ENCODE results near the gene SPOCK1.

SPOCK1 gene

GRCh38 chr5:137058089-137058488, 441.0 kb downstream of the SPOCK1 start:
- Histone ChIP-seq H3K4me3 (no peak overlapping the region), H3K27ac (no peak overlapping the region)
- no peak for DNase-seq (ENCODE audit: low spot score)
- TF ChIP-seq CTCF (IDR thresholded peaks at IDR 0.05) = no peak

GRCh38 chr5:137056676-137057075, 442.4 kb downstream of the SPOCK1 start:
- no peak for DNase-seq (ENCODE audit: low spot score)
- Histone ChIP-seq H3K27ac (no peak overlapping the region), H3K4me3 (no peak overlapping the region)
- TF ChIP-seq CTCF (IDR thresholded peaks at IDR 0.05) = no peak

GRCh38 chr5:137055271-137055872, 443.8 kb downstream of the SPOCK1 start:
- no peak for TF ChIP-seq CTCF (IDR thresholded peaks at IDR 0.05)
- Histone ChIP-seq H3K27ac (no peak overlapping the region), H3K4me3 (no peak overlapping the region)
- DNase-seq (ENCODE audit: low spot score) = no peak

GRCh38 chr5:137054792-137055191, 444.3 kb downstream of the SPOCK1 start:
- H3K27ac ChIP-seq = no peak overlapping the region
- TF ChIP-seq CTCF (IDR thresholded peaks at IDR 0.05) = no peak
- H3K4me3 ChIP-seq = no peak overlapping the region
- no peak for DNase-seq (ENCODE audit: low spot score)

- no peak for DNase-seq (ENCODE audit: low spot score)
- TF ChIP-seq CTCF (IDR thresholded peaks at IDR 0.05) = no peak
- no peak overlapping the region for H3K27ac ChIP-seq
- no peak overlapping the region for H3K4me3 ChIP-seq
Observed at GRCh38 chr5:137054335-137054734, 444.8 kb downstream of the SPOCK1 start.

- DNase-seq (ENCODE audit: low spot score) = no peak
- no peak for TF ChIP-seq CTCF (IDR thresholded peaks at IDR 0.05)
- Histone ChIP-seq H3K27ac (no peak overlapping the region), H3K4me3 (no peak overlapping the region)
Observed at GRCh38 chr5:137051161-137051560, 448.0 kb downstream of the SPOCK1 start.

- no peak for TF ChIP-seq CTCF (IDR thresholded peaks at IDR 0.05)
- DNase-seq (ENCODE audit: low spot score) = no peak
- H3K4me3 ChIP-seq = no peak overlapping the region
- no peak overlapping the region for H3K27ac ChIP-seq
Observed at GRCh38 chr5:137040641-137041340, 458.3 kb downstream of the SPOCK1 start.
